CD14-positive monocyte (primary cell): ENCODE data around the gene SYNJ2. TPM values are rescaled to one million over a fixed set of nuclear protein-coding genes. Genes with fewer than 3 reads are reported as not detected.

Experiments used
- DNase-seq, 3 donors: peaks; one replicate each; pipeline ENCODE4 v3.0.0-alpha.2; 2011 to 2022
- H2AFZ ChIP-seq: 2 replicates; pipeline ENCODE4 v1.6.0; 2012; ENCODE audit warnings: mild to moderate bottlenecking, low read depth, low read length, inconsistent platforms; ENCODE audit not compliant: insufficient read depth, poor library complexity, severe bottlenecking
- H3K27ac ChIP-seq, 2 donors: 1 replicate in 1 of 2; 2 replicates in 1 of 2; pipeline ENCODE4 v1.5.1; 2012 to 2013; ENCODE audit warnings: low read length in 2 of 2, control low read depth in 1 of 2, inconsistent platforms in 1 of 2, low read depth in 1 of 2, mild to moderate bottlenecking in 1 of 2
- H3K27me3 ChIP-seq, 2 donors: one replicate each; pipeline versions ENCODE4 v1.6.0 to v1.6.1; 2011 to 2013; ENCODE audit warnings: low read length in 2 of 2; ENCODE audit not compliant: control insufficient read depth in 2 of 2, insufficient read depth in 2 of 2
- H3K36me3 ChIP-seq, 2 donors: replicated peaks in 1 of 2; 1 replicate in 1 of 2; 2 replicates in 1 of 2; pipeline versions ENCODE4 v1.5.1 to v1.6.1; 2012 to 2013; ENCODE audit warnings: low read length in 2 of 2, control low read depth in 1 of 2, inconsistent platforms in 1 of 2, mild to moderate bottlenecking in 1 of 2; ENCODE audit not compliant: insufficient read depth in 2 of 2, control insufficient read depth in 1 of 2
- H3K4me1 ChIP-seq, 2 donors: 1 replicate in 1 of 2; 2 replicates in 1 of 2; pipeline versions ENCODE4 v1.5.1 to v1.6.1; 2012 to 2013; ENCODE audit warnings: low read length in 2 of 2, control low read depth in 1 of 2, inconsistent platforms in 1 of 2, mild to moderate bottlenecking in 1 of 2, moderate library complexity in 1 of 2; ENCODE audit not compliant: insufficient read depth in 2 of 2, control insufficient read depth in 1 of 2
- H3K4me2 ChIP-seq: replicated peaks from 2 replicates; pipeline ENCODE3; 2012; ENCODE audit warnings: low read length, moderate library complexity, mild to moderate bottlenecking; ENCODE audit not compliant: poor library complexity, severe bottlenecking; ENCODE audit errors: extremely low read depth
- H3K4me3 ChIP-seq, 3 experiments: fragments of 200-600 bp in 1 of 3; sonication (generic) in 1 of 3; replicated peaks in 1 of 3; 1 replicate in 2 of 3; 2 replicates in 1 of 3; pipeline ENCODE4 v1.5.1; 2011 to 2013; ENCODE audit warnings: low read length in 3 of 3, mild to moderate bottlenecking in 3 of 3, control low read depth in 2 of 3, low read depth in 2 of 3, inconsistent platforms in 1 of 3, moderate library complexity in 1 of 3
- H3K79me2 ChIP-seq: 2 replicates; pipeline ENCODE4 v1.6.0; 2012; ENCODE audit warnings: mild to moderate bottlenecking, control low read depth, inconsistent platforms, low read length, moderate library complexity; ENCODE audit not compliant: insufficient read depth
- H3K9ac ChIP-seq: 2 replicates; pipeline ENCODE4 v1.6.0; 2017; ENCODE audit warnings: low read length, mild to moderate bottlenecking; ENCODE audit not compliant: insufficient read depth, poor library complexity, severe bottlenecking
- H3K9me3 ChIP-seq, 2 donors: replicated peaks in 1 of 2; 1 replicate in 1 of 2; 2 replicates in 1 of 2; pipeline versions ENCODE4 v1.5.1 to v1.6.1; 2012 to 2013; ENCODE audit warnings: low read length in 2 of 2, control low read depth in 1 of 2; ENCODE audit not compliant: control insufficient read depth in 1 of 2, insufficient read depth in 1 of 2
- H4K20me1 ChIP-seq: 2 replicates; pipeline ENCODE4 v1.6.0; 2012; ENCODE audit warnings: mild to moderate bottlenecking, low read length, control low read depth, moderate library complexity; ENCODE audit not compliant: insufficient read depth
- H3K27ac Mint-ChIP-seq, 7 donors: one replicate each; pipeline ENCODE4 v1.8.0; 2020; ENCODE audit warnings: mild to moderate bottlenecking in 7 of 7, mixed read lengths in 7 of 7, moderate library complexity in 6 of 7, inconsistent platforms in 2 of 7
- H3K27me3 Mint-ChIP-seq, 3 donors: one replicate each; pipeline ENCODE4 v1.8.0; 2021 to 2022; ENCODE audit warnings: low read depth in 3 of 3, mild to moderate bottlenecking in 3 of 3, mixed read lengths in 3 of 3, moderate library complexity in 3 of 3, inconsistent platforms in 1 of 3
- H3K36me3 Mint-ChIP-seq, 2 donors: one replicate each; pipeline ENCODE4 v1.8.0; 2020; ENCODE audit warnings: mixed read lengths in 2 of 2, inconsistent platforms in 1 of 2, mild to moderate bottlenecking in 1 of 2
- H3K4me1 Mint-ChIP-seq: one replicate; pipeline ENCODE4 v1.8.0; 2020; ENCODE audit warnings: mild to moderate bottlenecking, mixed read lengths
- H3K4me3 Mint-ChIP-seq, 2 donors: one replicate each; pipeline ENCODE4 v1.8.0; 2020; ENCODE audit warnings: mild to moderate bottlenecking in 2 of 2, mixed read lengths in 2 of 2, moderate library complexity in 1 of 2
- H3K9me3 Mint-ChIP-seq, 7 donors: one replicate each; pipeline ENCODE4 v1.8.0; 2020 to 2022; ENCODE audit warnings: mixed read lengths in 7 of 7, mild to moderate bottlenecking in 6 of 7, moderate library complexity in 6 of 7, inconsistent platforms in 2 of 7
- WGBS: methylation state at CpG from one replicate; pipeline ENCODE4 v1.1.5; 2013; ENCODE audit warnings: missing lambda C conversion rate; ENCODE audit not compliant: insufficient coverage; 5-methylcytosine and 5-hydroxymethylcytosine counted together
- intact Hi-C, 2 donors: fragments of 100-400 bp; cut with micrococcal nuclease; formaldehyde crosslinking; loops; one replicate each; pipeline versions ENCODE4 v1.15.0 to v1.15.1; 2023
- polyA plus RNA-seq, 3 donors: library from polyadenylated mRNA; depleted of rRNA in 1 of 3; unstranded in 2 of 3; stranded (reverse) in 1 of 3; fragments of 300-500 nt in 2 of 3; fragments of >200 nt in 1 of 3; fragmentation: Illumina TruSeq in 2 of 3; gene quantifications; 1 replicate in 2 of 3; 2 replicates in 1 of 3; pipeline ENCODE4 v1.2.3, GENCODE V29; 2012 to 2021
- TF ChIP-seq, protein P1 (sequence below): fragments of 200-600 bp; IDR thresholded peaks from one replicate; pipeline ENCODE4 v1.8.0; 2022; ENCODE audit warnings: antibody characterized with exemption, mild to moderate bottlenecking

SYNJ2 gene
- polyA plus RNA-seq, 3 donors, result 0.82 to 2.0 (median 1.6) TPM

DNA sequence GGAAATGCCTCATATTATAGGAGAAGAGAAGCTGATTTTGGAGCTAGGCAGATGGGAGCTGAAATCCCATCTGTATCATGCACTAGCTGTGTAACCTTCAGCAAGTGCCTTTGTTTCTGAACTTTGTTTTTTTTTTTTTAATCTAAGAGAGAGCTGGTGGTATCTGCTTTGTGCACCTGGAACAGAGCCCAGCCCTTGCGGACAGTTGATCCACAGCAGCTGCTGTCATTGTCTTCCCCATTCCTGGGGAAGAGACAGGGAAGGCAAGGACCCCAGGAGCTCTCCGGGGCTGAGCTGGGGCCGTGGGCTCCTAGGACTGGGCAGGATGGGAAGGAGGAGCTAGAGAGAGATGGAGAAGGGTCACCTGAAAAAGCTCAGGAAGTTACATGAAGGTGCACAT lies 92.1 kb downstream of the SYNJ2 start:
- intact Hi-C loops, result loop anchor here in 1 of 2 donors (5.0 kb wide), 3 partner anchors 41 to 91 kb away; partner anchors contain the start of gene SYNJ2
- WGBS, result 94% methylated on average over 3 of the region's 3 CpGs

GRCh38 chr6:158076548-158076947 lies 94.9 kb downstream of the SYNJ2 start:
- peaks cover 0 to under 1% (median 0%) of the 10 kb centered on the region in 7 donors for H3K9me3 Mint-ChIP-seq

More for the DNA sequence above, 92.1 kb downstream of the SYNJ2 start:
- Mint-ChIP-seq H3K4me3 (no peak overlapping the region), H3K27ac (no peak overlapping the region), H3K9me3 (no peaks in the 10 kb centered on the region), H3K27me3 (peaks cover 0 to 3% (median 0%) of the 10 kb centered on the region in 3 donors), H3K4me1 (peaks cover 13% of the 10 kb centered on the region), H3K36me3 (peaks cover 0 to 12% of the 10 kb centered on the region in 2 donors)
- H3K9me3 ChIP-seq, result no peaks in the 10 kb centered on the region
- TF ChIP-seq, protein P1, sequence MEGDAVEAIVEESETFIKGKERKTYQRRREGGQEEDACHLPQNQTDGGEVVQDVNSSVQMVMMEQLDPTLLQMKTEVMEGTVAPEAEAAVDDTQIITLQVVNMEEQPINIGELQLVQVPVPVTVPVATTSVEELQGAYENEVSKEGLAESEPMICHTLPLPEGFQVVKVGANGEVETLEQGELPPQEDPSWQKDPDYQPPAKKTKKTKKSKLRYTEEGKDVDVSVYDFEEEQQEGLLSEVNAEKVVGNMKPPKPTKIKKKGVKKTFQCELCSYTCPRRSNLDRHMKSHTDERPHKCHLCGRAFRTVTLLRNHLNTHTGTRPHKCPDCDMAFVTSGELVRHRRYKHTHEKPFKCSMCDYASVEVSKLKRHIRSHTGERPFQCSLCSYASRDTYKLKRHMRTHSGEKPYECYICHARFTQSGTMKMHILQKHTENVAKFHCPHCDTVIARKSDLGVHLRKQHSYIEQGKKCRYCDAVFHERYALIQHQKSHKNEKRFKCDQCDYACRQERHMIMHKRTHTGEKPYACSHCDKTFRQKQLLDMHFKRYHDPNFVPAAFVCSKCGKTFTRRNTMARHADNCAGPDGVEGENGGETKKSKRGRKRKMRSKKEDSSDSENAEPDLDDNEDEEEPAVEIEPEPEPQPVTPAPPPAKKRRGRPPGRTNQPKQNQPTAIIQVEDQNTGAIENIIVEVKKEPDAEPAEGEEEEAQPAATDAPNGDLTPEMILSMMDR, result no peak
- H3K79me2 ChIP-seq, result no peaks in the 10 kb centered on the region
- no peak overlapping the region for H2AFZ ChIP-seq
- no peak overlapping the region for H3K4me3 ChIP-seq
- no peaks in the 10 kb centered on the region for H4K20me1 ChIP-seq
- no peak overlapping the region for H3K9ac ChIP-seq
- H3K27me3 ChIP-seq, result no peaks in the 10 kb centered on the region
- H3K36me3 ChIP-seq, result no peaks in the 10 kb centered on the region
- no peak overlapping the region for H3K27ac ChIP-seq
- no peak overlapping the region for H3K4me2 ChIP-seq
- no peak for DNase-seq
- peaks cover 8 to 12% of the 10 kb centered on the region in 2 donors for H3K4me1 ChIP-seq

More at GRCh38 chr6:158076548-158076947, 94.9 kb downstream of the SYNJ2 start:
- Histone ChIP-seq H3K4me3 (no peak overlapping the region), H2AFZ (no peak overlapping the region), H3K27me3 (no peaks in the 10 kb centered on the region), H3K4me1 (peaks cover 21 to 26% of the 10 kb centered on the region in 2 donors), H3K9me3 (no peaks in the 10 kb centered on the region), H3K9ac (no peak overlapping the region), H3K27ac (no peak overlapping the region), H4K20me1 (no peaks in the 10 kb centered on the region), H3K79me2 (no peaks in the 10 kb centered on the region), H3K36me3 (no peaks in the 10 kb centered on the region), H3K4me2 (no peak overlapping the region)
- DNase-seq, result no peak
- H3K4me3 Mint-ChIP-seq, result no peak overlapping the region
- H3K36me3 Mint-ChIP-seq, result peaks cover 2 to 6% of the 10 kb centered on the region in 2 donors
- TF ChIP-seq, protein P1, result no peak
- H3K27ac Mint-ChIP-seq, result no peak overlapping the region
- peaks cover 25% of the 10 kb centered on the region for H3K4me1 Mint-ChIP-seq
- 93% methylated on average over 2 of the region's 18 CpGs for WGBS
- H3K27me3 Mint-ChIP-seq, result peaks cover 0 to 3% (median 0%) of the 10 kb centered on the region in 3 donors
- intact Hi-C loops, result loop anchor here in 1 of 2 donors (5.0 kb wide), 1 partner anchor 34 kb away; no protein-coding TSS in a partner anchor
